G401.6 (cell line): ENCODE data around the gene UNC13B.

Source experiments
- FAIRE-seq: peaks from 2 replicates; lab custom pipeline; 2012; peaks lifted over from hg19 to GRCh38; lab: Jason Lieb, UNC

The UNC13B gene

GRCh38 chr9:35436933-35437332 lies 275.1 kb downstream of the UNC13B start:
- FAIRE-seq, result no peak

GRCh38 chr9:35446012-35446411 lies 284.2 kb downstream of the UNC13B start:
- FAIRE-seq, result no peak

GRCh38 chr9:35448496-35448895 lies 286.7 kb downstream of the UNC13B start:
- FAIRE-seq, result no peak

- no peak for FAIRE-seq
These were observed 290.7 kb downstream of the UNC13B start for GRCh38 chr9:35452481-35452880.

GRCh38 chr9:35453786-35454185 lies 292.0 kb downstream of the UNC13B start:
- FAIRE-seq, result no peak
